HG03439 (cell line): ENCODE data around the gene IQCC.
"Not testable (repeated sequence)": the region's sequence is repeated elsewhere in the genome, so short reads cannot be mapped to it uniquely, and the experiment has no call there.

Experiments used
- ATAC-seq: cut with Tn5 transposase; IDR thresholded peaks from one replicate; pipeline ENCODE4 v1.9.1; 2021; ENCODE audit warnings: mild to moderate bottlenecking, moderate library complexity; ENCODE audit not compliant: unreplicated experiment

IQCC gene

DNA sequence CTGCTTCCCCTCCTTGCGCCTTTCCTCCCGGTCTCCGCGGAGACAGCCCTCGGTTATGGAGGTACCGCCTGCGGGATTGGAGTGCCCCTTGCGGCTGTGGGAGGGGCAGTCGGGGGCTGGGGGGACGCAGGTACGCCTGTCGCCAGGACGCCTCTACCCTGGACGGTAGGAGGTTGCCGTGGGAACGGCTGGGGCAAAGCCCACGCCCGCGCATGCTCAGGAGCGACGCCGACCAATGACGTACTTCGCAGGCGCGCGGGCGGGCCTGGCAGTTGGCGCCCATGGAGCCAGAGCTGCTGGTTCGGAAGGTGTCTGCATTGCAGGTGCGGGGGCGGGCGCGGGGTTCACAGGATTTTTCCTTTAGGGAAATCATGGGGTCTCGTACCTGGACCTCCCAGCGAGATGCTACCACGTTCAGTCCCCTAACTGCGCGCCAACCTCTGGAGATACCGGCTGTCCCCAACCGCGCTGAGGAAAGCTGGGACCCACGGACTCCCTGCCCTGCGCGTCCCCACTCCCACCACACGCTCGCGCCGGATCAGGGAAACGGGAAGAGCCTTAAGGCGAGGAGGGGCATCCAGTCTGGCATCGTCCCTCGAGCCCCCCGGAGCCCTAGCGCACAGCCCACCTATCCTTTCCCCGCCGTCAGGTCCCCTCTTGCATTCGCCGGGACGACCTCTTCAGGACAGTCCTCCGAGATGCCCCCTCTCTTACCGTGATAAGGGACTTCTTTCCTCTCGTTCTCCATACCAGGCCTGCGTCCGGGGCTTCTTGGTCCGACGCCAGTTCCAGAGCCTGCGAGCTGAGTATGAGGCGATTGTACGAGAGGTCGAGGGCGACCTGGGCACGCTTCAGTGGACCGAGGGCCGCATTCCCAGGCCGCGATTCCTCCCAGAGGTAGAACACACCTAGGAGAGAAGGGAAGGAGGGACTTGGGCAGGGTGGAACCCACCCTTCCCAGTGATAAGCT lies at the start of gene IQCC:
IQCC (plus strand) TSS at position 271 of the 970 bp plus-strand sequence; CDS start at position 282, 11 bp downstream.
- ATAC-seq = no peak

DNA sequence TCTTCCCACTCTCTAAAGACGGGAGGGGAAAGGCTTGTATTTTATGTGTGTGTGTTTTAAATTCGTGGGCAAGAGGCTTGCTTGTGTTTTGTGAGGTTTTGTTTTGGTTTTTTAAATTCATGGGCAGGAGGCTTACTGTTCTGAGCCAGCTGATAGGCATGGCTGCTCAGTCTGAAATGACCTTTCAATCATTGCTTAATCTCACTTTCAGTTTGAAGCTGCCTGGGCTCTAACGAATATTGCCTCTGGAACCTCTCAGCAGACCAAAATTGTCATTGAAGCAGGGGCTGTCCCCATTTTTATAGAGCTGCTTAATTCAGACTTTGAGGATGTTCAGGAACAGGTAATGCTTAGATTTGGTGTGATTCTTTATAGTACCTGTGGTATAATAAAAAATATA lies 46.3 kb upstream of the IQCC start:
- no peak for ATAC-seq

- ATAC-seq = no peak
Observed at GRCh38 chr1:32163405-32163804, 42.1 kb upstream of the IQCC start.

DNA sequence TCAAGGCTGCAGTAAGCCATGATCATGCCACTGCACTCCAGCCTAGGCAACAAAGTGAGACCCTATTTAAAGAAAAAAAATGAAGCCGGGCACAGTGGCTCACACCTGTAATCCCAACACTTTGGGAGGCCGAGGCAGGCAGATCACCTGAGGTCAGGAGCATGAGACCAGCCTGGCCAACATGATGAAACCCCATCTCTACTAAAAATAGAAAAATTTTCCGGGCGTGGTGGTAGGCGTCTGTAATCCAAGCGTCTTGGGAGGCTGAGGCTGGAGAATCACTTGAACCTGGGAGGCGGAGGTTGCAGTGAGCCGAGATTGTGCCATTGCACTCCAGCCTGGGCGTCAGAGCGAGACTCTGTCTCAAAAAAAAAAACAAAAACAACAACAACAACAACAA lies 39.8 kb upstream of the IQCC start:
- ATAC-seq = not testable (repeated sequence)

- ATAC-seq = no peak
Observed at GRCh38 chr1:32170991-32171390, 34.5 kb upstream of the IQCC start.

- ATAC-seq = no peak
Observed at GRCh38 chr1:32172621-32173245, 32.7 kb upstream of the IQCC start.

DNA sequence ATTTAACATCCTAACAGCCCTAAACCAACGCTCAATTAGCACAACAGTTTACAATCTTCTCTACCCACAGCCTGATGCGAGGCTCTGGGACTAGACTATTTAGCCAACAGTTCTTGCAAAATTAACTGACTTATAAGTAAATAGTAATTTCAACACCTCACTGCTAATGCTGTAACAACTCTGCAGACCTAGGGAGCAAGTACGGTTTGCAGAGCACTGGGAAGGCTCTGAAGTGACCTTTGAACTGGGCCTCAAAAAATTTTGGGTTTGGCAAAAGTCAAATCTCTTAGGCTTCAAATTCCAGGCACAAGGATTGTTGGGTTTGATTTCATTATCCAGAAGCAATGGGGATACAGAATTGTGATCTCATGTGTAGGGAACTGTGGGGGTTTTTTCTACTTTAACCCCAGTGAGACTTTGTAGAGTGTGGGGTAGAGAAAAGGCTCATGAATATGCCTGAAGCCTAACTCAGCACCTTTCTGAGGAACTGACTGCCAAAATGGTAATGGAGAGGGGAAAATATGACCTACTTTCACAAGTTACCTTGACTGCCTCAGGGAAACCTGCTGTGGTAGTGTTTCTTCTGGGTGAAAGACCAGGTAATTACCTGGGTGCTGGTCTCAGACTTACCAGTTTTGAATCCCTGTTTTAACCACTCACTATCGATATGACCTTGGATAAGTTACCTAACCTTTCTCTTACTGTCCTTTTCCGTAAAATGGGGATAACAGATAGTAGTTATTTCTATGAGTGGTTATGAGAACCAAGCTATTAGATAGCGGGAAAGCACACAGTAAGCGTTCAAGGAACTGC lies 26.9 kb upstream of the IQCC start:
- no peak for ATAC-seq

- ATAC-seq = peak; percentile 3
Observed at GRCh38 chr1:32179193-32179442, 26.4 kb upstream of the IQCC start.

- peak; percentile 75 for ATAC-seq
Observed at GRCh38 chr1:32179443-32180185, 25.9 kb upstream of the IQCC start, which contains the start of gene TXLNA. TSS of gene TXLNA (plus strand) at chr1:32179675. CDS start at chr1:32180346, 671 bp downstream.

GRCh38 chr1:32180186-32181060 lies 25.0 kb upstream of the IQCC start:
- peak; percentile 28 for ATAC-seq

DNA sequence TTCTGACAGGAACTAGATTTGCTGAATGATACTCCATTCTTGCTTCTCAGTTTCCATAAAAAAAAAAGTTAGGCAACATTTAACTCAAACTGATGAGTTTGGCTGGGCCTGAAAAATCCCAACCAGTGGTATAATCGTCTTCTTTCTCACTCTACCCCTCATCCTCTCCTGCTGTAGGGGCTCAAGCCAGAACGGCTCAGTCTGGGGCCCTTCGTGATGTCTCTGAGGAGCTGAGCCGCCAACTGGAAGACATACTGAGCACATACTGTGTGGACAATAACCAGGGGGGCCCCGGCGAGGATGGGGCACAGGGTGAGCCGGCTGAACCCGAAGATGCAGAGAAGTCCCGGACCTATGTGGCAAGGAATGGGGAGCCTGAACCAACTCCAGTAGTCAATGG lies 24.4 kb upstream of the IQCC start:
- ATAC-seq = no peak

GRCh38 chr1:32181563-32181962 lies 23.9 kb upstream of the IQCC start:
- no peak for ATAC-seq

GRCh38 chr1:32182060-32182459 lies 23.4 kb upstream of the IQCC start:
- no peak for ATAC-seq

DNA sequence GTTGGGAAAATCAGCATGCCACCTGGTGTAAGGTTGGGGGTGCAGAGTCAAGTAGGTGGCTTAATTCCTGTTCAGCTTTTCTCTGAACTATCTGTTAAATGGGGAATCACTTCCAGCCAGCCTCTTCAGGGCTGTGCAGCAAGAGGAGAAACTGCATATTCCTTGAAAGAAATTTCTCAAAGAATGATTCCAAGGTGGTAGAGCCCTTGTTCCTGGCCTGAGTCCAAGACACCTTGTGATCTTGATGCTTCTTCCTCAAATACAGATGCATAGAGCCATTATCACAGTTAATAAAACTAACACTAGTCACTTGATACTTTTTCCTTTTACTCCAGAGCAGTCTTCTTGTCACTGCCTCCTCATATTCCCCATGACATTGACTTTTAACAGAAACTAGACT lies 20.8 kb upstream of the IQCC start:
- no peak for ATAC-seq

GRCh38 chr1:32186077-32186476 lies 19.4 kb upstream of the IQCC start:
- no peak for ATAC-seq

GRCh38 chr1:32186491-32186890 lies 19.0 kb upstream of the IQCC start:
- ATAC-seq = no peak

- no peak for ATAC-seq
Observed at GRCh38 chr1:32187850-32188249, 17.6 kb upstream of the IQCC start.

DNA sequence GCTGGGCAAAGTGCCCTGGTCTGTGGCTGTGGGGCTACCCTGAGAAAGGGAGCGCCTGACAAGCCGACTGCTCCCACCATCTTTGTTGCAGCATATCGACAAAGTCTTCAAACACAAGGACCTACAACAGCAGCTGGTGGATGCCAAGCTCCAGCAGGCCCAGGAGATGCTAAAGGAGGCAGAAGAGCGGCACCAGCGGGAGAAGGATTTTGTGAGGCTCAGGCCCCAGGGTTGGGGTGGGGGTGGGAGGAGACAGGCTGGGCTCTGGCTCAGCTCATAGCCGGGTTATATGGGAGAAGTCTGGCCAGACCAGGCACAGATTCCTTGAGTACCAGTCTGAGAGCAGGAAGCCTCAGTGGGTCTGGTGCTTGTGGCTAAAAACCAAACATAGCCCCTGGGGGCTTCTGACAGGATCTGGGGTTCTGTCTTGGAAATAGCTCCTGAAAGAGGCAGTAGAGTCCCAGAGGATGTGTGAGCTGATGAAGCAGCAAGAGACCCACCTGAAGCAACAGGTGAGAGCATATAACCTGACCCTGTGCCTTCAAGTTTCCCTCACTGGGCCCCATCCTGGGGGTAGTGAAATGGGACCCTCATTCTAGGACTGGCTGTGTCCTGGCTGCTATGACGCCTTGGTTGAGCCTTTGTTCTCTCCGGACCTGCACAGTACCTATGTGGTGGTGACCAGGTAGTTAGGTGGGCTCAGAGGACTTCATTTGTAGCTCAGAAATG lies 13.1 kb upstream of the IQCC start:
- no peak for ATAC-seq

DNA sequence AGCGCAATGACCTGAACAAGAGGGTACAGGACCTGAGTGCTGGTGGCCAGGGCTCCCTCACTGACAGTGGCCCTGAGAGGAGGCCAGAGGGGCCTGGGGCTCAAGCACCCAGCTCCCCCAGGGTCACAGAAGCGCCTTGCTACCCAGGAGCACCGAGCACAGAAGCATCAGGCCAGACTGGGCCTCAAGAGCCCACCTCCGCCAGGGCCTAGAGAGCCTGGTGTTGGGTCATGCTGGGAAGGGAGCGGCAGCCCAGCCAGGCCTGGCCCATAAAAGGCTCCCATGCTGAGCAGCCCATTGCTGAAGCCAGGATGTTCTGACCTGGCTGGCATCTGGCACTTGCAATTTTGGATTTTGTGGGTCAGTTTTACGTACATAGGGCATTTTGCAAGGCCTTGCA lies 10.5 kb upstream of the IQCC start:
- no peak for ATAC-seq
